ENCODE measurements around the gene NPR2.

GRCh38 chr9:35754264-35754663 is 37.1 kb upstream of the NPR2 start, which contains the start of gene MSMP:
- TF ChIP-seq, protein P1, sequence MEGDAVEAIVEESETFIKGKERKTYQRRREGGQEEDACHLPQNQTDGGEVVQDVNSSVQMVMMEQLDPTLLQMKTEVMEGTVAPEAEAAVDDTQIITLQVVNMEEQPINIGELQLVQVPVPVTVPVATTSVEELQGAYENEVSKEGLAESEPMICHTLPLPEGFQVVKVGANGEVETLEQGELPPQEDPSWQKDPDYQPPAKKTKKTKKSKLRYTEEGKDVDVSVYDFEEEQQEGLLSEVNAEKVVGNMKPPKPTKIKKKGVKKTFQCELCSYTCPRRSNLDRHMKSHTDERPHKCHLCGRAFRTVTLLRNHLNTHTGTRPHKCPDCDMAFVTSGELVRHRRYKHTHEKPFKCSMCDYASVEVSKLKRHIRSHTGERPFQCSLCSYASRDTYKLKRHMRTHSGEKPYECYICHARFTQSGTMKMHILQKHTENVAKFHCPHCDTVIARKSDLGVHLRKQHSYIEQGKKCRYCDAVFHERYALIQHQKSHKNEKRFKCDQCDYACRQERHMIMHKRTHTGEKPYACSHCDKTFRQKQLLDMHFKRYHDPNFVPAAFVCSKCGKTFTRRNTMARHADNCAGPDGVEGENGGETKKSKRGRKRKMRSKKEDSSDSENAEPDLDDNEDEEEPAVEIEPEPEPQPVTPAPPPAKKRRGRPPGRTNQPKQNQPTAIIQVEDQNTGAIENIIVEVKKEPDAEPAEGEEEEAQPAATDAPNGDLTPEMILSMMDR (IDR thresholded peaks at IDR 0.05; ENCODE audit: borderline replicate concordance, extremely low read depth, low read length, poor library complexity, severe bottlenecking): no peak
- TF ChIP-seq EZH2 (IDR thresholded peaks at IDR 0.05; ENCODE audit: borderline replicate concordance, low read depth, low read length, severe bottlenecking): no peak

Data from DND-41 (cell line).